Uterus (tissue), 4 donors: ENCODE data around the gene ADAMTSL1. TPM values are rescaled to one million over a fixed set of nuclear protein-coding genes. Genes with fewer than 3 reads are reported as not detected.

Experiments
- DNase-seq, 2 donors: peaks; one replicate each; pipeline ENCODE4 v3.0.0-alpha.2; 2019 to 2020
- H3K27ac ChIP-seq, 2 donors: fragments of 200-600 bp; sonication (generic); 1 replicate in 1 of 2; 2 replicates in 1 of 2; pipeline ENCODE4 v1.5.1; 2016 to 2018
- H3K27me3 ChIP-seq, 2 donors: fragments of 200-600 bp; sonication (generic); one replicate each; pipeline ENCODE4 v1.5.1; 2018 to 2019; ENCODE audit warnings: control low read depth in 1 of 2
- H3K36me3 ChIP-seq, 2 donors: fragments of 200-600 bp; sonication (generic); one replicate each; pipeline ENCODE4 v1.5.1; 2019; ENCODE audit warnings: control low read depth in 1 of 2
- H3K4me1 ChIP-seq, 2 donors: fragments of 200-600 bp; sonication (generic); one replicate each; pipeline ENCODE4 v1.5.1; 2018 to 2019; ENCODE audit warnings: control low read depth in 1 of 2
- H3K4me3 ChIP-seq, 2 donors: fragments of 200-600 bp; sonication (generic); 1 replicate in 1 of 2; 2 replicates in 1 of 2; pipeline ENCODE4 v1.5.1; 2018 to 2019; ENCODE audit warnings: mild to moderate bottlenecking in 1 of 2
- H3K9me3 ChIP-seq, 2 donors: fragments of 200-600 bp; sonication (generic); one replicate each; pipeline ENCODE4 v1.5.1; 2019; ENCODE audit warnings: control low read depth in 1 of 2
- CTCF ChIP-seq, 4 experiments: fragments of 200-600 bp in 2 of 4; fragments of 450-650 bp in 2 of 4; sonication (generic) in 2 of 4; IDR thresholded peaks; one replicate each; pipeline ENCODE4 v1.5.1; 2016 to 2019; ENCODE audit warnings: antibody characterized with exemption in 4 of 4, mild to moderate bottlenecking in 2 of 4, moderate library complexity in 1 of 4
- POLR2A ChIP-seq, 2 donors: fragments of 450-650 bp; IDR thresholded peaks; one replicate each; pipeline ENCODE4 v1.6.1; 2016; ENCODE audit warnings: antibody characterized with exemption in 2 of 2, mild to moderate bottlenecking in 1 of 2, moderate library complexity in 1 of 2
- intact Hi-C: fragments of 100-400 bp; cut with DNase I; formaldehyde crosslinking; loops from one replicate; pipeline ENCODE4 v1.15.1; 2023; ENCODE audit warnings: low total_unique reads
- total RNA-seq, 4 donors: library from RNA; depleted of rRNA in 3 of 4; stranded (reverse); fragments of >200 nt in 3 of 4; gene quantifications; one replicate each; pipeline versions ENCODE4 v1.1.0 to v1.2.4, GENCODE V29; 2014 to 2023
- donor health status: DM: yes; HTN: yes; CAD: no.

Gene ADAMTSL1
- total RNA-seq, 4 donors from 2014 or later = 30.0 to 186 (median 138) TPM

- Histone ChIP-seq H3K9me3 (no peaks in the 10 kb centered on the region), H3K36me3 (no peaks in the 10 kb centered on the region), H3K27me3 (no peaks in the 10 kb centered on the region), H3K4me1 (peaks cover 0 to 10% of the 10 kb centered on the region in 2 donors), H3K27ac (peak overlapping the region; percentile 89 to 94), H3K4me3 (peak overlapping the region; percentile 1 to 15)
- intact Hi-C loops = no loop called here
- no peak for TF ChIP-seq CTCF (IDR thresholded peaks at IDR 0.05)
- TF ChIP-seq POLR2A (IDR thresholded peaks at IDR 0.05) = peak in 1 of 2 donors; percentile 42
- DNase-seq = peak; percentile 76 to 77
Observed at GRCh38 chr9:18490641-18491370, 16.9 kb downstream of the ADAMTSL1 start.

- intact Hi-C loops = no loop called here
- Histone ChIP-seq H3K4me3 (no peak overlapping the region), H3K4me1 (peaks cover 0 to 10% of the 10 kb centered on the region in 2 donors), H3K36me3 (no peaks in the 10 kb centered on the region), H3K9me3 (no peaks in the 10 kb centered on the region), H3K27me3 (no peaks in the 10 kb centered on the region), H3K27ac (peak overlapping the region; percentile 89 to 94)
- TF ChIP-seq CTCF (IDR thresholded peaks at IDR 0.05) (no peak), POLR2A (IDR thresholded peaks at IDR 0.05) (no peak)
- no peak for DNase-seq
Observed at GRCh38 chr9:18492612-18493011, 18.7 kb downstream of the ADAMTSL1 start.

GRCh38 chr9:18493451-18493993 lies 19.6 kb downstream of the ADAMTSL1 start:
- TF ChIP-seq CTCF (IDR thresholded peaks at IDR 0.05) (no peak), POLR2A (IDR thresholded peaks at IDR 0.05) (no peak)
- peaks cover 0 to 10% of the 10 kb centered on the region in 2 donors for H3K4me1 ChIP-seq

GRCh38 chr9:18495065-18495464 lies 21.1 kb downstream of the ADAMTSL1 start:
- Histone ChIP-seq H3K4me1 (peaks cover 2 to 10% of the 10 kb centered on the region in 2 donors), H3K9me3 (no peaks in the 10 kb centered on the region), H3K4me3 (no peak overlapping the region), H3K36me3 (no peaks in the 10 kb centered on the region), H3K27ac (no peak overlapping the region), H3K27me3 (no peaks in the 10 kb centered on the region)
- intact Hi-C loops = no loop called here
- DNase-seq = no peak
- TF ChIP-seq CTCF (IDR thresholded peaks at IDR 0.05) (no peak), POLR2A (IDR thresholded peaks at IDR 0.05) (no peak)

More at GRCh38 chr9:18493451-18493993, 19.6 kb downstream of the ADAMTSL1 start:
- H3K27me3 ChIP-seq = no peaks in the 10 kb centered on the region
- intact Hi-C loops = no loop called here
- peak overlapping the region; percentile 89 to 94 for H3K27ac ChIP-seq
- no peaks in the 10 kb centered on the region for H3K9me3 ChIP-seq
- no peak overlapping the region for H3K4me3 ChIP-seq
- no peak for DNase-seq
- H3K36me3 ChIP-seq = no peaks in the 10 kb centered on the region

- H3K27me3 ChIP-seq = no peaks in the 10 kb centered on the region
- H3K4me3 ChIP-seq = no peak overlapping the region
- H3K9me3 ChIP-seq = no peaks in the 10 kb centered on the region
- TF ChIP-seq CTCF (IDR thresholded peaks at IDR 0.05) (no peak), POLR2A (IDR thresholded peaks at IDR 0.05) (no peak)
- intact Hi-C loops = no loop called here
- H3K4me1 ChIP-seq = peaks cover 4 to 8% of the 10 kb centered on the region in 2 donors
- no peak for DNase-seq
- H3K36me3 ChIP-seq = no peaks in the 10 kb centered on the region
- H3K27ac ChIP-seq = peak overlapping the region in 1 of 2 donors; percentile 30
Observed at GRCh38 chr9:18496256-18497000, 22.5 kb downstream of the ADAMTSL1 start.
